HG03354 (cell line): ENCODE measurements around the gene IBA57.

Experiments
- ATAC-seq: cut with Tn5 transposase; IDR thresholded peaks from one replicate; pipeline ENCODE4 v1.9.1; 2021; ENCODE audit warnings: mild to moderate bottlenecking; ENCODE audit not compliant: unreplicated experiment, poor library complexity, severe bottlenecking

Gene IBA57

GRCh38 chr1:228208831-228209551, 43.4 kb downstream of the IBA57 start:
- ATAC-seq = no peak

DNA sequence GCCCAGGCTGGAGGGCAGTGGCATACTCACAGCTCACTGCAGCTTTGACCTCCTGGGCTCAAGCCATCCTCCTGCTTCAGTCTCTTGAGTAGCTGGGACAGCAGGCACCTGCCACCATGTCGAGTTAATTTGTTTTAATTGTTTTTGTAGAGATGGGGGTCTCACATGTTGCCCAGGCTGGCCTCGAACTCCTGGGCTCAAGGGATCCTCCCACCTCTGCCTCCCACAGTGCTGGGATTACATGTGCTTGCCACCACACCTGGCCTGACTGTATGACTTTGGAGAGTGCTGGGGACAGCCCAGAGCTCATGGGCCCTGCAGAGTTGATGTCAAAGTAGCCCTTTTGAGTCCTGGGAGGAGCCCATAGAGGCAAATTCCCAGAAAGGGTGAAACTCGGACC, 44.1 kb downstream of the IBA57 start:
- ATAC-seq = no peak

GRCh38 chr1:228210076-228210651, 44.6 kb downstream of the IBA57 start:
- ATAC-seq = no peak

DNA sequence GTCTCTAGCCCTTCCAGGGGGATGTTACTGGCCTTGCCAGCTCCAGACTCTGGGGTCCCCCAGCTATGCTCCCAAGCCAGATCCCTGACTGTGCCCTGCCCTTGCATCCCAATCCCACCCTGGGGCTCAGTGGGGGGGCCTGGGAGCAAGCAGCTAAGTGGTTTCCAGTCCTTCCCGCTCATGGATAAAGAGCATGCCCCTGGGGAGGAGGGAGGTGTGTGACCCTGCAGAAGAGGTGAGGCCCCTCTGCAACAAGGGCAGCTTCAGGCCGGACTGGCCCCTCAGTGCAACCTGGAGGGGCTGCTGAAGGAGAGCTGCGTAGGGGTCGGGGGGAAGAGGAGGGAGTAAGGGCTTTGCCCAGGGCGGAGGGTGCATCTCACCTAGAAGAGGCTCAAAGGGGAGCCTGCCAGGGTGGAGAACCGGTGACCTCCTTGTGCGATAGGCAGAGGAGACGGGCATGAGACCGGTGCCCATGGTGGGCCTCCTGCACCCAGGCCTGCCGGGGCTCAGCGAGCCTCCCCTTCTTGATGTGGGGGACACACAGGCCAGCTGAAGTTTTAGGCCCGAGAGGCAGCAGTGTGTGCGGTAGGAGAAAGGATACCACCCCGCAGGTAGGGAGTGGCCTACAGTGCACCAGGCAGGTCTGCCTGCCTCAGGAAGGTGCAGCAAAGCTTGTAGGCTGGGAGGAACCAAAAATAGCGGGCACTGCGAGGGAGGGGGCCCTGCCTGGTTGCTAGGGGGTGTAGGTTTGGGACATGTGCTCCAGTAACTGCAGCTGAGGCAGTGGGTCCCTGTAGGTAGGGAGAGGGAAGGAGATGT, 45.3 kb downstream of the IBA57 start:
- ATAC-seq = no peak

- ATAC-seq = no peak
Observed at GRCh38 chr1:228211531-228212414, 46.2 kb downstream of the IBA57 start.

- no peak for ATAC-seq
Observed at GRCh38 chr1:228212415-228212965, 46.9 kb downstream of the IBA57 start.

DNA sequence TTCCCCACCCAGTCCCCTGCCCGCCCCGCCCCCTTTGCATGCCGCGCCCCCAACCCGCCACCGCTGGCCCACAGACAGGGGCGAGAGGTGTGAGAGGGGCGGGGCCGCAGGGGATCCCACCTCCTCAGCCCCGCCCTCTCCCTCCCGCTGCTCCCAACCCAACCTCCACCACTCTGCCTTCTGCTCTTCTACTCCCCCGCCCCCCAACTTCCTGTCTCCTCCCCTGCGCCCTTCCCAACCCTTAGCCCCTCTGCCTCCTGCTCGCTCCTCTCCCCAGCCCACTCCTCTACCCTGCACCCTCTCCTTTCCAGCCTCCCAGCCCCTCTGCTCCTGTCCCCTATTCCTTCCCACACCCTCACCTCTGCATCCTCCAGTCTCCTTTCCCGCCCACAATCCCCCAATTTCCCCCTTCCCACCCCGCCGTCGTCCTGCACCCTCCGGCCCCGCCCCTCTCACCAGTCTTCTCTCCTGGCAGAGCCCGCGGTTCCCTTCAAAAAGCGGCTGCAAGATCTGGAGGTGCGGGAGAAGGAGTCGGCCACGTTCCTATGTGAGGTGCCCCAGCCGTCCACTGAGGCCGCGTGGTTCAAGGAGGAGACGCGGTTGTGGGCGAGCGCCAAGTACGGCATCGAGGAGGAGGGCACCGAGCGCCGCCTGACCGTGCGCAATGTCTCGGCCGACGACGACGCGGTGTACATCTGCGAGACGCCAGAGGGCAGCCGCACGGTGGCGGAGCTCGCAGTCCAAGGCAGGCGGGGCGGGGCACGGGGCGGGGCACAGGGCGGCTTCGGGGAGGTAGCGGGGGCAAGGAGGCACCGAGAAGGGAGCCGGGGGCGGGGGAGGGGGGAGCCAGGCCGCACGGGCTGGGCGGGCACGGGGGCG, 47.6 kb downstream of the IBA57 start:
- ATAC-seq = peak; percentile 94

GRCh38 chr1:228213917-228214808, 48.6 kb downstream of the IBA57 start:
- no peak for ATAC-seq

- ATAC-seq = no peak
Observed at GRCh38 chr1:228214921-228215662, 49.5 kb downstream of the IBA57 start.

GRCh38 chr1:228215663-228216116, 50.1 kb downstream of the IBA57 start:
- no peak for ATAC-seq

GRCh38 chr1:228216371-228217320, 51.0 kb downstream of the IBA57 start:
- no peak for ATAC-seq

GRCh38 chr1:228217551-228218344, 52.1 kb downstream of the IBA57 start:
- ATAC-seq = no peak

DNA sequence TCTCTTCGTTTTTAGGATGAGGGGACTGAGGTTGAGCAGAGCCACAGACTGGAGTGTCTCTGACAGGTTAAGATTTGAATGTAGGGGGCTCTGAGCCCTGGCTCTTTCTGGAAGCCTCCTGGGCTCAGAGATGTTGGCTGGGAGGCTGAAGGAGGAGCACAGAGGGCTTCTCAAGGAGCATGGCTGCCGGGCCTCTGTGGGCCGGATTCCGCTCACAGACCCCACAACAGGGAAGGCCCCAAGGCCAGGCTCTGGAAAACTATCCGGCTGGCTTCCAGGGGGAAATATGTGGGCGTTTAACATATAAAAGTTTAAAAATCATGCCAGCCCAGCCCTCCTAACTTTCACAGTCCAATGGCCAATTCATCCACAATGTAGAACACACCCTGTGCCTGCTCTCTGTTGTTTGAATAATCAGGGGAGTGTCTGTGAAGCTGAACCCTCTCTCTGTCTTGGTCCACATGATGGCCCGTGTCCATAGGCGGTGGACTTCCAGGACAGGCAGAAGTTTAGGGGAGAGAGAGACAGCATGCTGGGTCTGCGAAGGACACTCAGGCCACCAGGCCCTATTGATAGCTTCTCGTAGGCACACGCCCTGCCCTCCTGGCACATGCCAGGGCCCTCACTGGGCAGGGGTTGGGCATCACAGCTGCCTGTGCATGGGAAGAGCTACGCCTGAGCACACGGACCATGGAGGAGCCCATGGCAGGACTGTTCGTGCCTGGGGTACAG, 53.1 kb downstream of the IBA57 start:
- ATAC-seq = no peak

DNA sequence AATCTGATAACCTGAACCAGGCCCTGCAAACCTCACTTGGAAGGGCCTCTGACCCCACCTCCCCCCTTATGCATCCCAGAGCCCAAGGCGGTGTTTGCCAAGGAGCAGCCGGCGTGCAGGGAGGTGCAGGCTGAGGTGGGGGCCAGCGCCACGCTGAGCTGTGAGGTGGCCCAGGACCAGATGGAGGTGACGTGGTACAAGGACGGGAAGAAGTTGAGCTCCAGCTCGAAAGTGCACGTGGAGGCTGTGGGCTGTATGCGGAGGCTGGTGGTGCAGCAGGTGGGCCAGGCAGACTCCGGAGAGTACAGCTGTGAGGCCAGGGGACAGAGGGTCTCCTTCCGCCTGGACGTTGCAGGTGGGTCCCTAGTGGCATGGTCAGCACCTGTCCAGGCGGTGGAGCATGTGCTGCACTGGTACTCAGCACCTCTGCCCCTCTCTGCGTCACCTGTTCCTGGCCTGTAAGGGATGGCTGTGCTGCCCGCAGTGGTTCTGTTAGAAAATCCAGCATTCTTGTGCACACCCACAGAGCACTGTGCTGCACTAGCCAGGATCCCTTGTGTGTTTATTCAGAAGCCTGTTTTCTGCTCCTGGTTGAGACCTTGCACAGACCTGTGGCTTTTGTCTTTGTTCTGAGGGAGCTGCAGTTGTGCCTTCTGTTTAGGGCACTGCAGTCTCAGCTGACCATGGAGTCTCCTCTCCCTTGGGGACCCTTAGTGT, 53.8 kb downstream of the IBA57 start:
- ATAC-seq = no peak
